ENCODE results near the gene RNF220.

GRCh38 chr1:44660176-44660575, 255.1 kb downstream of the RNF220 start:
- TF ChIP-seq CTCF (IDR thresholded peaks at IDR 0.05), result no peak
- TF ChIP-seq POLR2A (IDR thresholded peaks at IDR 0.05), result no peak
